DND-41 (cell line): ENCODE data around the gene ADORA2A.
A peak's percentile ranks its signal among the peaks of the same experiment; 100 is the strongest.

Source experiments
- ATAC-seq: fragments of 200-7000 bp; cut with Tn5 transposase; 3 replicates; pipeline ENCODE4 v1.9.1; 2021; ENCODE audit warnings: low read depth; ENCODE audit not compliant: insufficient read depth
- DNase-seq: peaks from one replicate; pipeline ENCODE4 v3.0.0-alpha.2; 2020
- H2AFZ ChIP-seq: 2 replicates; pipeline ENCODE4 v1.6.0; 2012; ENCODE audit warnings: low read depth, low read length
- H3K27ac ChIP-seq: 2 replicates; pipeline ENCODE4 v1.5.1; 2012; ENCODE audit warnings: low read length, inconsistent platforms
- H3K27me3 ChIP-seq: fragments of 200-600 bp; sonication (generic); 2 replicates; pipeline ENCODE4 v1.6.0; 2012; ENCODE audit warnings: low read length, mild to moderate bottlenecking, inconsistent platforms; ENCODE audit not compliant: insufficient read depth, poor library complexity
- H3K36me3 ChIP-seq: 2 replicates; pipeline ENCODE4 v1.5.1; 2012; ENCODE audit warnings: low read length, inconsistent platforms; ENCODE audit not compliant: insufficient read depth
- H3K4me1 ChIP-seq: 2 replicates; pipeline ENCODE4 v1.5.1; 2012; ENCODE audit warnings: mild to moderate bottlenecking, low read length; ENCODE audit not compliant: insufficient read depth
- H3K4me2 ChIP-seq: 2 replicates; pipeline ENCODE4 v1.6.0; 2012; ENCODE audit warnings: mild to moderate bottlenecking, moderate library complexity, low read length, inconsistent platforms; ENCODE audit not compliant: insufficient read depth
- H3K4me3 ChIP-seq, 2 experiments: fragments of 200-600 bp in 1 of 2; shearing (Covaris generic) in 1 of 2; 2 replicates each; pipeline ENCODE4 v1.5.1; 2012 to 2016; ENCODE audit warnings: inconsistent platforms in 2 of 2, low read length in 2 of 2, mild to moderate bottlenecking in 2 of 2, low read depth in 1 of 2, moderate library complexity in 1 of 2
- H3K79me2 ChIP-seq: 2 replicates; pipeline ENCODE4 v1.6.0; 2012; ENCODE audit warnings: low read length, inconsistent platforms; ENCODE audit not compliant: insufficient read depth
- H3K9ac ChIP-seq: 2 replicates; pipeline ENCODE4 v1.6.0; 2012; ENCODE audit warnings: low read depth, mild to moderate bottlenecking, inconsistent platforms, low read length, moderate library complexity
- H3K9me3 ChIP-seq: 2 replicates; pipeline ENCODE4 v1.5.1; 2012; ENCODE audit warnings: low read length, moderate library complexity, mild to moderate bottlenecking, inconsistent platforms; ENCODE audit not compliant: insufficient read depth, severe bottlenecking
- H4K20me1 ChIP-seq: 2 replicates; pipeline ENCODE4 v1.6.0; 2012; ENCODE audit warnings: low read length; ENCODE audit not compliant: insufficient read depth
- EZH2 ChIP-seq: IDR thresholded peaks from 3 replicates; pipeline ENCODE4 v1.6.1; 2012; ENCODE audit warnings: borderline replicate concordance, low read depth, mild to moderate bottlenecking, moderate library complexity, low read length, inconsistent platforms; ENCODE audit not compliant: severe bottlenecking
- TF ChIP-seq, protein P1 (sequence below): IDR thresholded peaks from 2 replicates; pipeline ENCODE4 v1.5.1; 2012; ENCODE audit warnings: borderline replicate concordance, low read length, moderate library complexity, mild to moderate bottlenecking; ENCODE audit not compliant: poor library complexity, severe bottlenecking; ENCODE audit errors: extremely low read depth

The ADORA2A gene

DNA sequence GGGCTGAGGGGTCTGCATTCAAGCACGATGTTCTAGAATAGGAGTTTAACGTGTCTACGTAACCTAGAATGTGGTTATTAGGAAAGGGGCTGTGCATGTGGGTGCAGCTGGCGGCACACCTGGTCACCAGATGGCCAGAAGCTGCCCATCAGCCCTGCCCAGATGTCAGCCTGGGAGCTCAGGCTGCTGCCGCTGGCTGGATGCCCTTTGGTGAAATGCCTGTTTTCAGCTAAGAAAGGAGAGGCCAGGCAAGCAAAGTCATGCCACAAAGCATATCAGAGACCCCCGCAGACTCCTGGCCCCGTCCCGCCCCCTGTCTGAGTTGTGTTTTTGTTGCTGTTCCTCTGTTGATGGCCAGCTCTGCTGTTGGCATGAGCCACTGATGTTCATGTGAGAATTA lies 11.3 kb upstream of the ADORA2A start:
- H3K4me1 ChIP-seq: no peaks in the 10 kb centered on the region
- ATAC-seq: no peak
- no peaks in the 10 kb centered on the region for H3K27me3 ChIP-seq
- peaks cover 4% of the 10 kb centered on the region; the same call in 1 of the 2 replicates for H4K20me1 ChIP-seq
- no peak overlapping the region for H2AFZ ChIP-seq
- TF ChIP-seq, protein P1, sequence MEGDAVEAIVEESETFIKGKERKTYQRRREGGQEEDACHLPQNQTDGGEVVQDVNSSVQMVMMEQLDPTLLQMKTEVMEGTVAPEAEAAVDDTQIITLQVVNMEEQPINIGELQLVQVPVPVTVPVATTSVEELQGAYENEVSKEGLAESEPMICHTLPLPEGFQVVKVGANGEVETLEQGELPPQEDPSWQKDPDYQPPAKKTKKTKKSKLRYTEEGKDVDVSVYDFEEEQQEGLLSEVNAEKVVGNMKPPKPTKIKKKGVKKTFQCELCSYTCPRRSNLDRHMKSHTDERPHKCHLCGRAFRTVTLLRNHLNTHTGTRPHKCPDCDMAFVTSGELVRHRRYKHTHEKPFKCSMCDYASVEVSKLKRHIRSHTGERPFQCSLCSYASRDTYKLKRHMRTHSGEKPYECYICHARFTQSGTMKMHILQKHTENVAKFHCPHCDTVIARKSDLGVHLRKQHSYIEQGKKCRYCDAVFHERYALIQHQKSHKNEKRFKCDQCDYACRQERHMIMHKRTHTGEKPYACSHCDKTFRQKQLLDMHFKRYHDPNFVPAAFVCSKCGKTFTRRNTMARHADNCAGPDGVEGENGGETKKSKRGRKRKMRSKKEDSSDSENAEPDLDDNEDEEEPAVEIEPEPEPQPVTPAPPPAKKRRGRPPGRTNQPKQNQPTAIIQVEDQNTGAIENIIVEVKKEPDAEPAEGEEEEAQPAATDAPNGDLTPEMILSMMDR: no peak
- no peak for TF ChIP-seq EZH2
- H3K4me3 ChIP-seq: no peak overlapping the region
- H3K9ac ChIP-seq: no peak overlapping the region
- no peaks in the 10 kb centered on the region for H3K79me2 ChIP-seq
- no peak overlapping the region for H3K4me2 ChIP-seq
- peaks cover 63% of the 10 kb centered on the region for H3K36me3 ChIP-seq
- no peaks in the 10 kb centered on the region for H3K9me3 ChIP-seq
- H3K27ac ChIP-seq: no peak overlapping the region
- DNase-seq: no peak

DNA sequence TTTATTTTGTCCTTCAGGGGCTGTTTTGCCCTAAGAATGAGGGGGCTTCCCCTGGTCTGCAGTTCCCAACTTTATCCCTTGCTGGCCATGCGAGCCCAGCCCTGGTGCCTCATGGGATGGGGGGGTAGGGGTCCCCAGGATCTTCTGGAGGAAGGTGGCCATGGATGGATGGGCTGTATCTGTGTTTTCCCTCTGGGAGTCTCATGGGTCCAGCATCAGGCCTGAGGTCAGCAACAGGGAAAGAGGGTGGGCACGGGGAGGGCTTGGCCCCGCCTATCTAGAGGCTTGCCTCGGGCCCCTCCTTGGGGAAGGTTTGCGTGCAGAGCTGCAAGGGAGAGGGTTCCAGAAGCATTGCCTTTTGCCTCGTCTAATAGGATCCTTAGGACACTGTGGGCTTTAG lies 10.8 kb upstream of the ADORA2A start:
- H3K4me3 ChIP-seq: no peak overlapping the region
- no peak overlapping the region for H2AFZ ChIP-seq
- H3K36me3 ChIP-seq: peaks cover 57% of the 10 kb centered on the region
- no peak for ATAC-seq
- H3K9ac ChIP-seq: no peak overlapping the region
- no peak overlapping the region for H3K4me2 ChIP-seq
- no peaks in the 10 kb centered on the region for H3K9me3 ChIP-seq
- no peaks in the 10 kb centered on the region for H3K79me2 ChIP-seq
- H3K27ac ChIP-seq: no peak overlapping the region
- no peaks in the 10 kb centered on the region for H3K27me3 ChIP-seq
- TF ChIP-seq, protein P1: no peak
- no peak for TF ChIP-seq EZH2
- no peaks in the 10 kb centered on the region for H3K4me1 ChIP-seq
- no peak for DNase-seq
- peaks cover 4% of the 10 kb centered on the region; the same call in 1 of the 2 replicates for H4K20me1 ChIP-seq

DNA sequence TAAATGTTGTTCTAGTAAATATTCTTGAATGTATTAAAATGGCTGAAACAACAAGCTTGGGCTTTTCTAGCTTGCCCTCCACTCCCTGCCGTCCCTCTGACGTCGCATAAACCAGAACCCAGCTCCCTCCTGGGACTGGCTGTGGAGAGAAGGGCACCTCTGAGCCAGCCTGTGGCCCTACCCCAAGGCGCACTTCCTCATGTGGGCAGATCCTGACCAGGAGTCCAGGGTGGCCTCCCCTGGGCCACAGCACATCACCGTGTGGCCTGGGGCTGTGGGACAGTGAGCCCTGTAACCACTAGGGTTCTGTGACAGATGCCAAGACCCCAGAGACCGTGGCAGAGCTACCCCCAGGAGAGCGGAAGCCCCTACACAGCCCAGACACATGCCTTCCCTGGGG lies 10.2 kb upstream of the ADORA2A start:
- Histone ChIP-seq H4K20me1 (peaks cover 4% of the 10 kb centered on the region; the same call in 1 of the 2 replicates), H3K4me1 (no peaks in the 10 kb centered on the region), H2AFZ (no peak overlapping the region), H3K4me2 (no peak overlapping the region), H3K36me3 (peaks cover 52% of the 10 kb centered on the region), H3K27me3 (no peaks in the 10 kb centered on the region), H3K9ac (no peak overlapping the region), H3K79me2 (no peaks in the 10 kb centered on the region), H3K27ac (no peak overlapping the region), H3K9me3 (no peaks in the 10 kb centered on the region), H3K4me3 (no peak overlapping the region)
- ATAC-seq (no peak), DNase-seq (no peak)
- TF ChIP-seq, protein P1: no peak
- no peak for TF ChIP-seq EZH2

DNA sequence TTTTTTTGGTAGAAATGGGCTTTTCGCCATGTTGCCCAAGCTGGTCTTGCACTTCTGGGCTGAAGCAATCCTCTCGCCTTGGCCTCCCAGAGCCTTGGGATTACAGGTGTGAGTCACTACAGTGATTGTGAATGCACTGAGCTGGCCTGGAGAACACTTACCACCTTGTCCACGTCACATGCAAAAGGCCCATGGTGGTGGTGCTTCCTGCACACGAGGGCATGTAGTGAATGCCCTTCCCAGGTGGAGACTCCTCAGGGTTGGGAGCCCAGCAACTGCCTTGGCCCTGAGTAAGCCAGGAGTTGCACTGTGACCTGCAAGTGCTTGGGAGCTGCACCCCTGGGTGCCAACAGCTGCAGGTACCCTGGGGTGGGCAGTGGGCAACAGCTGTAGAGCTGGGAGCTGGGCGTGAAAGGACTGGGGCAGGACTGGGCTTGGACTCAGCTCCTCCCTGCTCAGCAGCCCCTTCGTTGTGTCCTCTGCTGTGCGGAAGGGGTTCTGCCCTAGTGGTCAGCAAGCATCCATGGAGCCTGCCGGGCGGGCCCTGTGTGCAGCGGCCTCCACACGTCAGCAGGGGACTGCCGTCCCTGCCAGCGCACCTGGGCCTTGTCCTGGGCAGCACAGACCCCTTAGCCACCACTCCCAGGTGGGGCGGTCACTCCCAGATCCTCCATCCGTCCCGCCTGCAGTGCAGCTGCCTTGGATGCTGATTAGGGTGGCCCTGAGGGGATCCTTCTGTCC lies 9.3 kb upstream of the ADORA2A start:
- DNase-seq: no peak
- no peak for ATAC-seq
- Histone ChIP-seq H2AFZ (no peak overlapping the region), H4K20me1 (peaks cover 4% of the 10 kb centered on the region; the same call in 1 of the 2 replicates), H3K9ac (no peak overlapping the region), H3K79me2 (no peaks in the 10 kb centered on the region), H3K9me3 (no peaks in the 10 kb centered on the region), H3K36me3 (peaks cover 43% of the 10 kb centered on the region), H3K4me2 (no peak overlapping the region), H3K4me3 (no peak overlapping the region), H3K27me3 (no peaks in the 10 kb centered on the region), H3K27ac (peak overlapping the region; percentile 32; the same call in 1 of the 2 replicates), H3K4me1 (no peaks in the 10 kb centered on the region)
- no peak for TF ChIP-seq EZH2
